Inferior parietal cortex (tissue), 1 donor: ENCODE measurements around the gene AGBL4.
"Not testable (repeated sequence)": the region's sequence is repeated elsewhere in the genome, so short reads cannot be mapped to it uniquely, and the experiment has no call there.

Source experiments
- DNase-seq: peaks from one replicate; pipeline ENCODE4 v3.0.0-alpha.2; 2016; ENCODE audit errors: extremely low spot score

The AGBL4 gene

DNA sequence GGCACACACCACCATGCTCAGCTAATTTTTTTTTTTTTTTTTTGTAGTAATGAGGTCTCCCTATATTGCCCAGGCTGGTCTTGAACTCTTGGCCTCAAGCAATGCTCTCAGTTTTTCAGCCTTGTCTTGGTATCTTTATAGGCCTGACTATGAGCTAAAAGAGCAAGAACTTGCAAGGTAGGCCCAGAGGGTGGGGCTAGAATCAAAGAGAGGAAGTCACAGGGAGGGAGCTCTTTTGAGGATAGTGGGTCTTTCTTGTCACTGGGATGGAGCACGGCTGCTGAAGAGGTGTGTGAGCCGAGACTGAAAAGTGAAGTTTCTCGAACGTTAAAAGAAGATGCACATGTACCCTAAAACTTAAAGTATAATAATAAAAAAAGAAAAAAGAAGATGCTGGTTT lies 987.1 kb downstream of the AGBL4 start:
- DNase-seq: no peak

- no peak for DNase-seq
These were observed 995.4 kb downstream of the AGBL4 start for GRCh38 chr1:49028396-49028795.

DNA sequence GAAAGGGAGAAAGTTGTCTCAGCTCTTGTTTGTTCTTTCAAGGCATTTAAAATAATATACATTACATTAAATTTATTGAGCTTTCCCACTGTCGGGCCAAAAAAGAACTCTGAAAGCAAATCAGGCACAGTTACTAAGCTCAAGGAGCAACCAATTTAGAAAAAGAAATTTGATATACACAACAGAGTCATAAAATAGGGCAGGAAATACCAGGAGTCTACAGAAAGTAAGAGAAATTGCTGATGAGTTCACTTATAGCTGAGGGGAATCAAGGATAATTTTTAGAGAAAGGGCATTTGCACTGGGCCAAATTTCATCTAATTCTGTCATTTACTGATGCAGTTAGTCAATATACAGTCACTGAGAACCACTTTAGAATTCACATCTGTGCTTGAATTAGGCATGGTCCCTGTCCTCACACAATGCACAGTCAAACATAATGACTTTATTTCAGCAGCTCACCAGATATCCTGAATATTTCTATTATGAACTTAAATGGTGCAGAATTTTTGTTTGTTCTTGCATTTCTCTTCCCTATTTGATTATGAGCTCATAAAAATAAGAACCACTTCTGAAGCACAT lies 997.4 kb downstream of the AGBL4 start:
- no peak for DNase-seq

GRCh38 chr1:49016030-49016977 lies 1007.5 kb downstream of the AGBL4 start:
- no peak for DNase-seq

DNA sequence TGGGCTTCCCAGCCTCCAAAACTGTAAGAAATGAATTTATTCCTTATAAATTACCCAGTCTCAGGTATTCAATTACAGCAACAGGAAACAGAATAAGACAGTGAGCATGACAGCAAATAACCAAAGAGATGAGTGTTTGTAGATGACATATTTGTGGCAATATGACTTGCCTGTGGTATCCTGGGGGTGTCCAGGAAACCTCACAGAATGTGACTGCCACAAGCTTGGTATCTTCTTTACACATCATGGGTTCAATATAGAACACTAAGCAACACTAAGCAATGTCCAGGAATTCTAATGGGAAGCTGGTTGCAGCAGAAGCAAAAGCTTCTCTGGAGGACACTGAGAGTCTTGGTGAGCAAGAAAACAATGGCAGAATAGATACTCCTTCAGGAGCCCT lies 1010.7 kb downstream of the AGBL4 start:
- DNase-seq: no peak

DNA sequence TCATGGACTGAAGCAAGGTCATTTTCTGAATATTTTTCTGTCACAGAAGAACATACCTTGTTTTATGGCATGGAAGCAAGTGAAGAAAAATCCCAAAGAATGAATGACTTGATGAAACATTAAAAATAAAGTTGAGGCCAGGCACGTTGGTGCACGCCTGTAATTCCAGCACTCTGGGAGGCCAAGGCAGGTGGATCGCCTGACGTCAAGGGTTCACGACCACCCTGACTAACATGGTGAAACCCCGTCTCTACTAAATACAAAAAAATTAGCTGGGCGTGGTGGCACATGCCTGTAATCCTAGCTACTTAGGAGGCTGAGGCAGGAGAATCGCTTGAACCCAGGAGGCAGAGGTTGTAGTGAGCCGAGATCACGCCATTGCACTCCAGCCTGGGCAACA lies 1020.8 kb downstream of the AGBL4 start:
- not testable (repeated sequence) for DNase-seq

- no peak for DNase-seq
These were observed 1024.4 kb downstream of the AGBL4 start for GRCh38 chr1:48999321-48999720.

DNA sequence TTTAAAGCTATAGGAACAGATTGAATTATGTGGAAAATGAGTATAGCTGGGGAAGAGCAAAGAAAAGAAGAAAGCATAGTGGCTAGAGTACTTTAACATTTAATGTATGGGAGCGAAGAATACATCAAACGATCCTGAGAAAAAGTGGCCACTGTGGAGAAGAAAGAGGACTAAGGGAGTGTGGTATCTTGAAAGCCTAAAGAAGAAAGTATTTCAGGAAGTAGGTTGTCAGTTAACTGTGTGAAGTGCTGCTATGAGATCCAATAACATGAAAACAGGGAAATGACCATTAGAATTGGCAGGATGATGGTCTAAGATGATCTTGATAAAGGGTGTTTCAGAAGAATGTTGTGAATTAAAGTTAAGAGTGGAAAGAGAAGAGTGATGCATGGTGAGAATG lies 1027.4 kb downstream of the AGBL4 start:
- no peak for DNase-seq

DNA sequence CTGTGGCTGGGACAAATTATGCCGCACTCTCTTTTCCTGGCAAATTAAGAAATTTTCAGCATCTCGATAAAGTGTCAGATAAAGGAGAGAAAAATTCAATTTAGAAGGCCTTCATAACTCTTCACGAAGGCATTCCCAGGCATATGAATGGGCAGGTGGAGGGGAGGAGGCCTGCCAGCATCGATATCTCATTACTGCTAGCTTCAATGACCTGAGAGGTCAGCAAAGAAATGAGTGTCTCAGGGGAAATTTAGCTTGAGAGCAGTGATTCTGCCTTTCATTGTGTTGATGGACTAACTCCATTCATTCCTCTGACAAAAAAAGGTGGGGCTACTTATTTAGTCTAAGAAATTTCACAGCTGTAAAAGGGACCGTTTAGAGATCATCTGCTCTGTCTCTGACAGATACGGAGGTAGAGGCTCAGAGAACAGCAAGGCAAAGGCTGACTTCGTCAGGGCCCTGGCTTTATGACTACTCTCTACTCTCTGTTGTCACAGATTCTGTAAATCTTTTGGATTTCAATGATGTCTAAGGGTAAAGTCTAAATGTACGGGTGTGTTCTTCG lies 1035.0 kb downstream of the AGBL4 start:
- DNase-seq: no peak

GRCh38 chr1:48979940-48980339 lies 1043.8 kb downstream of the AGBL4 start:
- no peak for DNase-seq

- DNase-seq: no peak
These were observed 1045.3 kb downstream of the AGBL4 start for GRCh38 chr1:48978413-48978812.

- DNase-seq: no peak
These were observed 1046.5 kb downstream of the AGBL4 start for GRCh38 chr1:48977273-48977672.

- DNase-seq: no peak
These were observed 1053.8 kb downstream of the AGBL4 start for GRCh38 chr1:48969971-48970370.

DNA sequence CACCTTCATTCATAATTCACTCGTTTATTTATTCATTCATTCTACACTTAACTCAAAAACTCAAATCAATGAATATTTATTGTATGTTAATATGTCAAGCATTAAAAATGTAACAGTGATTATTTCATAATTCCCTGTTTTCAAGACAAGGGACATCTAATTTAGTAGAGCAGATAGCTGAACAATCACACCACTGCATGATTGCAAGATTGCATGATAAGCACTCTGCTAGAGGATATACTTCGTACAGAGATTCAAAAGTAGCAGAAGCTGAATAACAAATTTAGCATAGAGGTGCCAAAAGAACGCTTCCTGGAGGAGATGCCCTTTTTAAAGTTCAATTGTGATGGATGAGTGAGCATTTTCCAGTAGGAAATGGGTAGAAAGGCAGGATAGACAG lies 1056.4 kb downstream of the AGBL4 start:
- DNase-seq: no peak

DNA sequence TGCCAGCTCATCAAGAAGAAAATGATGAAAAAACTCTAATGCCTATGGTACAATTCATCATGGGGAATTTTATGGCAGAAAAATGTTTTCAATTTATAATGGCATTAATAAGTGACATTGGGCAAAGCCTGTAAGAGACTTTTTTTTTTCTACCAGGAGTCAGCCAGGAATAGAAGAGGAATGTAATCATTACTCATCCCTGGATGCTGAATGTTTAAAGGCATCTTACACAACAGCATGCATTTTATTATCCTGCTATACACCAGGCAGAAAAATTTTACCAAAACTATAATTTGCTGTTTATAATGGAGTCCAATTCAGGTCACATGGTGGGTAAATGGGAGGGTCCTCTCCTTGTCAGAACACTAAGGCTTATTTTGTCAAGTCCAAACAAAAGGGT lies 1057.2 kb downstream of the AGBL4 start:
- DNase-seq: no peak

GRCh38 chr1:48960320-48960719 lies 1063.4 kb downstream of the AGBL4 start:
- DNase-seq: no peak

DNA sequence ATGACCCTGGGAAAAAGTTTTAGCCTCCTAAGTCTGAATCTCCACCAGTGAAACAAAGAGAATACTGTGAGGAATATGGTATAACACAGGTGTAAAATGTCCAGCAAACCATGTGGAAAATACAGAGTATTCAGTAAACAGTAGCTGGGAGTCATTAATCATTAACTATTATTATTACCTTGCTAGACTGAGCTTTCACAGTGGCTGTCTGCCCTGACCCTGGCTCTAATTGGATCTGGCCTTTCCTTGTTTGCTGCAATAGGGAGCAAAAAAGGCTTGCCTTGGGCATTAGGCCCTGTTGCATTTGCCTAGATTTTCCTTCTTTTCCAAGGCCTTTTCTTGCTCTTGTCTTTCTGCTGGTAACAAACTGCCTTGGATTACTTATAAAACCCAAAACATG lies 1068.0 kb downstream of the AGBL4 start:
- DNase-seq: no peak

- no peak for DNase-seq
These were observed 1070.1 kb downstream of the AGBL4 start for GRCh38 chr1:48953617-48954016.

- no peak for DNase-seq
These were observed 1075.2 kb downstream of the AGBL4 start for GRCh38 chr1:48948562-48948961.

DNA sequence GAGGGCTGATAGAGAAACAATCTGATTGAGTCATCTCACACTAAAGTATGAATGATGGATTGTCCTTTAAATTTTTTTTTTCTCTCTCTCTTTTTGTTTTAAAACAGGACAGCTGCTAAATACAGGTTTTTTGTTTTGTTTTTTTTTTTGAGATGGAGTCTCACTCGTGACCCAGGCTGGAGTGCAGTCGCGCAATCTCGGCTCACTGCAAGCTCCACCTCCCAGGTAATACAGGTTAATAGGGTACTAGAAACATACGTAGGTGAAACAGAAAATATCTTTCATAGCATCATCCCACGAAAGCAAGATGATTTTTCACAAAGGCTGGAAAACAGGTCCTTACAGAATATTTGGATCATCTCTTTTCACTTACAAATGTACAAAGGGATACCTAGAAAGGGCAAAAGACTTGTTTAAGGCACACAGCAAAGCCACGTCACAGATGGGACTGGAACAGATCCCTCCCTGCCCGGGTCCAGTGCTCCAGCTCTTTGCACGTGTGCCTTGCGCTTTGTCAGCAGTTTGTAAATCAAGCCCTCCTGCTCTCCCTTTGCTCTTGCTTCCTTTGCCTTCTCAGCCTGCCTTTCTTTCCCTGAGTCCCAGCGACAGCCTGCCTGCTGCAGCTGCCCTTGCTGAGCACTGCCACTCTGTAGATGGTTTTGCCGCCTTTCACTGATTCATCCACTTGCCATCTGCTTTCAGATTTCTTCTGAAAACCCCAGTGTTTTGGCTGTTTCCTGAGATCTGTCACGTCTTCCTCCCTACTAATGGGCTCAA lies 1075.8 kb downstream of the AGBL4 start:
- peak; percentile 40 for DNase-seq

GRCh38 chr1:48946070-48946469 lies 1077.7 kb downstream of the AGBL4 start:
- no peak for DNase-seq

DNA sequence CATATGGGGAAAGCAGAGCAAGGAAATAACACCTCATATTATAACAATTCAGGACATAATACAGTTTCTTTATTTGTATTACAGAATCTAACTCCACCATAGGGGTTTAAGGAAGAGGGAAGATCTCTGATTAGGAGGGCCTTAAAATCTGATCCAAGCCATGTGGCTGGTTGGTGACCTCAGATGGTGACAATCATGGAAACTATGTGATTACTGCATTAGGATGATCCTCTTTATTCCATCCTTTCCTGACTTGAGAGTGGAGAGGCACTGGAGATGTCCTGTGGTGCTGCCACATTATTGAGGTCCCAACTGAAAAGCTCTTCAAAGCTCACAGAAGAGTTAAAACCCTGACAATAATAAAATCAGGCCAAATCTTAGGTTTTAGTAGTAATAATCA lies 1078.9 kb downstream of the AGBL4 start:
- no peak for DNase-seq
